Left ventricle myocardium inferior (tissue), 1 donor: ENCODE data around the gene GSTA2. TPM values are rescaled to one million over a fixed set of nuclear protein-coding genes. Genes with fewer than 3 reads are reported as not detected.

ENCODE experiments used
- DNase-seq: peaks from one replicate; pipeline ENCODE4 v3.0.0-alpha.2; 2020
- H3K27ac ChIP-seq: fragments of 200-600 bp; replicated peaks from 2 replicates; pipeline ENCODE4 v1.8.0; 2021
- H3K27me3 ChIP-seq: fragments of 200-600 bp; 2 replicates; pipeline ENCODE4 v1.8.0; 2021; ENCODE audit warnings: low read depth
- H3K36me3 ChIP-seq: fragments of 200-600 bp; 2 replicates; pipeline ENCODE4 v1.8.0; 2021
- H3K4me1 ChIP-seq: fragments of 200-600 bp; 2 replicates; pipeline ENCODE4 v1.8.0; 2021
- H3K4me3 ChIP-seq: fragments of 200-600 bp; 2 replicates; pipeline ENCODE4 v1.8.0; 2021; ENCODE audit warnings: mild to moderate bottlenecking, moderate library complexity
- H3K9me3 ChIP-seq: fragments of 200-600 bp; replicated peaks from 2 replicates; pipeline ENCODE4 v1.8.0; 2021
- intact Hi-C: fragments of 100-400 bp; cut with micrococcal nuclease; formaldehyde crosslinking; loops from one replicate; pipeline ENCODE4 v1.11.0; 2022
- total RNA-seq: library from RNA; stranded (reverse); fragmentation: NEBNext Ultra II Directional; extraction: Animal tissue kit (Norgen Biotek cat#: 25700); gene quantifications from one replicate; pipeline ENCODE4 v1.2.1, GENCODE V29; 2021
- TF ChIP-seq, protein P1 (sequence below): fragments of 200-600 bp; IDR thresholded peaks from 2 replicates; pipeline ENCODE4 v1.8.0; 2021; ENCODE audit warnings: antibody characterized with exemption, mild to moderate bottlenecking, borderline replicate concordance
- donor health status: DM: no; HTN: yes; CAD: no; lungs with severe emphysema.

Gene GSTA2
- total RNA-seq, 1 donor from 2014 or later: not detected

DNA sequence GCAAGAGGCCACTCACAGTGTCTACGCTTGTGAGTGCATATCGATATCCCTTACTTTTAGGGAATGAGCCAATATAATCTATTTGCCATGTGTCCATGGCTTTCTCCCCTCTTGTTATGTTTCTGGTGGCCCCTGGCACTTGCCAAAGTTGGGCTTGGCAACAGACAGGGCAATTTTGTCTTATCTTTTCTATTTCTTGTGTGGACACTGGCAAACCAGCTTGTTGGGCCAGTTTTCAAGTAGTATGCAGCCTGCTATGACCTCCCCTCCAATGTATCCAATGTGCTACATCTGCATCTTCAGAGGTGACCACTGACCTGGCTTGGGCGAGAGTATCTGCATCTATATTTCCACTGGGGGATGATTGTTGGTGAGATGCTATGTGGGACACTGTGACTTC lies 29.2 kb downstream of the GSTA2 start:
- no peaks in the 10 kb centered on the region for H3K36me3 ChIP-seq
- no peak for DNase-seq
- no peaks in the 10 kb centered on the region for H3K9me3 ChIP-seq
- H3K4me3 ChIP-seq: no peak overlapping the region
- TF ChIP-seq, protein P1, sequence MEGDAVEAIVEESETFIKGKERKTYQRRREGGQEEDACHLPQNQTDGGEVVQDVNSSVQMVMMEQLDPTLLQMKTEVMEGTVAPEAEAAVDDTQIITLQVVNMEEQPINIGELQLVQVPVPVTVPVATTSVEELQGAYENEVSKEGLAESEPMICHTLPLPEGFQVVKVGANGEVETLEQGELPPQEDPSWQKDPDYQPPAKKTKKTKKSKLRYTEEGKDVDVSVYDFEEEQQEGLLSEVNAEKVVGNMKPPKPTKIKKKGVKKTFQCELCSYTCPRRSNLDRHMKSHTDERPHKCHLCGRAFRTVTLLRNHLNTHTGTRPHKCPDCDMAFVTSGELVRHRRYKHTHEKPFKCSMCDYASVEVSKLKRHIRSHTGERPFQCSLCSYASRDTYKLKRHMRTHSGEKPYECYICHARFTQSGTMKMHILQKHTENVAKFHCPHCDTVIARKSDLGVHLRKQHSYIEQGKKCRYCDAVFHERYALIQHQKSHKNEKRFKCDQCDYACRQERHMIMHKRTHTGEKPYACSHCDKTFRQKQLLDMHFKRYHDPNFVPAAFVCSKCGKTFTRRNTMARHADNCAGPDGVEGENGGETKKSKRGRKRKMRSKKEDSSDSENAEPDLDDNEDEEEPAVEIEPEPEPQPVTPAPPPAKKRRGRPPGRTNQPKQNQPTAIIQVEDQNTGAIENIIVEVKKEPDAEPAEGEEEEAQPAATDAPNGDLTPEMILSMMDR: no peak
- H3K4me1 ChIP-seq: no peaks in the 10 kb centered on the region
- intact Hi-C loops: no loop called here
- no peaks in the 10 kb centered on the region for H3K27me3 ChIP-seq
- H3K27ac ChIP-seq: no peak overlapping the region

DNA sequence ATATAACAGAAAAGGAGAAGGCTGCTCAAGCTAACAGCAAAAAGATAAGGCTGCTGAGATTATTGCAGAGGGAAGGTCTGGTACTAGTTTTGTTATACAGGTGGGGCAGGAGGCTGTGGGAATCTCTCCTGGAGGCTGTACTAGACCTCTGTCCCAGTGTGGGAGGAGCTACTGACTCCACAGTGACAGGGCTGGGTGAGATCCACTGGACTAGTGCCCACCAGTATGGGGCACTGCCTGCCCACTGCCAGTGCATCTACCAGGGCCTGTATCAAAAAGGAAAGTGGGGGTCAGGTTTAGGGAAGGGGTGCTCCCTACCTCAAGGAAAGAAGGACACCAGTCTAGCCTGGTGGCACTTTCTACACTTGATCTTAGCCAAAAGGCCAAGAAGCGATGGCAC lies 30.1 kb downstream of the GSTA2 start:
- Histone ChIP-seq H3K27me3 (no peaks in the 10 kb centered on the region), H3K4me1 (no peaks in the 10 kb centered on the region), H3K9me3 (no peaks in the 10 kb centered on the region), H3K4me3 (no peak overlapping the region), H3K36me3 (no peaks in the 10 kb centered on the region), H3K27ac (no peak overlapping the region)
- intact Hi-C loops: no loop called here
- TF ChIP-seq, protein P1: no peak
- DNase-seq: no peak

DNA sequence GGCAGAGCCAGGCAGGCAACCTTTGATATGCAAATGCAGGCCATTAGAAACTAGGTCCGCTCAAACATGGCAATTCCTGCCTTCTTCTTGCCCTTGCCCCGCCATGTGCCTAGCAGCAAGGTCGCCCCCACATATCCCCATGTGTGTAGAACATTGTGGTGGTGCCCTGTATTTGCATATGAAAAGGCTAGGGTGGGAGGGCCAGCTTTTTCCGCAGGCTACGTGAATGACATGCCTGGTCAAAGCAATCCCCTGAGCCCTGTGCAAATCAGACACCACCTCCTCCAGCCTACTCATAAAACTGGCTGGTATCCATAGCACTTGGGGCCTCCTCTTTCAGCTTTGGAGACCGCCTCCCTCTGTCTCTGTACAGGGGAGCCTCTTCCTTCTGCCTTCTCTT lies 31.6 kb downstream of the GSTA2 start:
- H3K27ac ChIP-seq: no peak overlapping the region
- intact Hi-C loops: no loop called here
- DNase-seq: no peak
- no peaks in the 10 kb centered on the region for H3K9me3 ChIP-seq
- no peaks in the 10 kb centered on the region for H3K4me1 ChIP-seq
- H3K27me3 ChIP-seq: no peaks in the 10 kb centered on the region
- TF ChIP-seq, protein P1: no peak
- no peaks in the 10 kb centered on the region for H3K36me3 ChIP-seq
- no peak overlapping the region for H3K4me3 ChIP-seq

DNA sequence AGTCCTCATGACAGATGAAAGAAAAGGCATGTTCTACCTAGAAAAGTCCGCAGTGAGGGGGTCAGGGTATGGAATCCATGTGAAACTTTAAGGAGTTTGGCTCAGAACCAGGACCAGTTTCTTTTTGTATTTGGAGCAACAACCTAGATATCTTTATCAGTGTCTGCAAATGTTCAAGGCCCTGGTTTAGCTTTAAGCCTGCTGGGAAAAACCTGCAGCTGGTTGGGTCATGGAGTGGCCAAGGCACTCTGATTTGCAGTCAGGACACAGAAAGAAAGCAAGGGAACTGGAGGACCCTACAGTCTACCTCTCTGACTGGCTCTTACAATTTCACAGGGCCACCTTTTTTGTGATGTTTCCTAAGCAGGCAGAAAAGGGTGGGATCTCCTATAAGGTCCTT lies 33.7 kb downstream of the GSTA2 start:
- intact Hi-C loops: no loop called here
- H3K4me3 ChIP-seq: no peak overlapping the region

DNA sequence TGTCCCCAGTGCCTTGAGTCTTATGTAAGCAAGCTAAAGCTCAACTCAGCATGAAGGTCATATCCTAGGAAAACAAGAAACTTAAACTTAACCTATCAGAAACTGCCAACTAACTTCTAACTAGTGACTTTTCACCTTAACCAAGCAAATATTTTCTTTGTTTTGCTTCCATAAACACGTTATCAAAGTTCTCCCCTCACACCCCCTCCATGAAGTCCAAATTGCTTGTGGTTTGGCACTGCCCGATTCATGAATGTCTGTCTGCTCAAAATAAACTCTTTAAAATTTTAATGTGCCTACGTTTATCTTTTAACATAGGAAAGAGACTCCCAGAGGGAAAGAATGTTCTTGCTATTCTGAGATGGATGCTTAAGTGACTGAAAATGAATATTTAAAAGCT lies 34.9 kb downstream of the GSTA2 start:
- TF ChIP-seq, protein P1: no peak
- intact Hi-C loops: no loop called here
- H3K4me1 ChIP-seq: no peaks in the 10 kb centered on the region
- no peaks in the 10 kb centered on the region for H3K27me3 ChIP-seq
- no peaks in the 10 kb centered on the region for H3K9me3 ChIP-seq
- no peaks in the 10 kb centered on the region for H3K36me3 ChIP-seq
- no peak overlapping the region for H3K4me3 ChIP-seq
- no peak for DNase-seq
- H3K27ac ChIP-seq: no peak overlapping the region

More for the DNA sequence above, 33.7 kb downstream of the GSTA2 start:
- H3K4me1 ChIP-seq: no peaks in the 10 kb centered on the region
- TF ChIP-seq, protein P1: no peak
- H3K27ac ChIP-seq: no peak overlapping the region
- H3K36me3 ChIP-seq: no peaks in the 10 kb centered on the region
- no peaks in the 10 kb centered on the region for H3K9me3 ChIP-seq
- no peak for DNase-seq
- no peaks in the 10 kb centered on the region for H3K27me3 ChIP-seq

DNA sequence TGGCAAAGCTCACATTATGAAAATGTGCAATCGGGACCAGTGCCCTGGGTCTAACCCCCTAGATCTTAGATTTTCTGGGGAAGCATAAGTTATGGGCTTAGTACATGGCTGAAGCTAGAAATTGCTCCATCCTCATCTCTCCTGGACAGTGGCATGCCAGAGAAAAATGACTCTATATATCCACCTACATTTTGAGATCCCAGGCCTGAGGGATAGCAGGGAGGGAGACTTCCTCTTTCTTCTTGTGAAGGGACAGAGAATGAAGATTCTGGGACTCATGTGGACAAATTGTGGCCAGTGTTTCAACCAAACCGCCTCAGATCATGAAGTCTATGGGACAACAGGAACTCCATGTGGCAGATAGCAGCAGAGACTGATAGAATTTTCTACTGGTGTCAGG lies 35.4 kb downstream of the GSTA2 start:
- DNase-seq: no peak
- H3K4me3 ChIP-seq: no peak overlapping the region
- intact Hi-C loops: no loop called here
- H3K9me3 ChIP-seq: no peaks in the 10 kb centered on the region
- no peaks in the 10 kb centered on the region for H3K27me3 ChIP-seq
- no peaks in the 10 kb centered on the region for H3K36me3 ChIP-seq
- TF ChIP-seq, protein P1: no peak
- no peak overlapping the region for H3K27ac ChIP-seq
- no peaks in the 10 kb centered on the region for H3K4me1 ChIP-seq
